ENCODE data around the gene LRMDA. TPM values are rescaled to one million over a fixed set of nuclear protein-coding genes. Genes with fewer than 3 reads are reported as not detected.

The LRMDA gene
- total and polyA plus RNA-seq, 10 of the 15 experiments (the other 5 are each of a cell fraction or from before 2014, with no cell fraction given) = 0.07 to 0.54 (median 0.29) TPM; not detected in 4

DNA sequence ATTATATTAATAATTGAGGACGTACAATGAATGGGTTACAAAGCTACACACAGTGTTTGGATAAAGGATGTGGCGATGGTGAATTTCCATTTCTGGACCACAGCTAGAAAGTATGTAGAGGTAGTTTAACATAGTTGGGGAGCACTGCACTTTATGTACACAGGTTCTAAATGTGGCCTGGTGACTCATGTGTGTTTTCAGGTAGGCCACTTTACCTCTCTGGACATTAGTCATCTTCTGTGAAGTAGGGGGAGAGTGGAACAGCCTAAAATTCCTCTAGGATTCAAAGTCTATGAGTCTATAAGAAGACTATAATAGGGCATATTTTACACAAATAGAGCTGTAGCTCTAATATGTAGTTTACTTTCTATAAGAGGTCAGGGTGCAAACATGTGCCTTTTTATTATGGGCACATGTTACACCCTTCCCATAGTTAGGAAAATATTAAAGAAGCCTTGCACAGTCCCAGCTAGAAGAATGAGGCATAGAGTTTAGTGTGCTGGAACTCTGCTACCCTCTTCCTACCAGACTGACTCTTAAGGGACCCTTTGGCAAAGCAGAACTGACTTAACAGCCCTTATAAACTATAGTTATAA lies 594.9 kb downstream of the LRMDA start:
- CTCF ChIA-PET = interaction anchor here (1.1 to 3.3 kb wide), 4 partner anchors 10 to 277 kb away, joined by 3 to 15 read pairs (median 6); no protein-coding TSS in a partner anchor
- Histone ChIP-seq H4K20me1 (ENCODE audit: control insufficient read depth, insufficient read depth) (no peaks in the 10 kb centered on the region), H3K9me3 (replicated peaks; ENCODE audit: control insufficient read depth, insufficient read depth, low read length) (no peaks in the 10 kb centered on the region), H3K27ac (ENCODE audit: control insufficient read depth, insufficient read depth) (no peak overlapping the region), H2AFZ (ENCODE audit: control insufficient read depth, low read depth, low read length) (no peak overlapping the region), H3K4me3 (no peak overlapping the region), H3K36me3 (ENCODE audit: control insufficient read depth in 2 of 2, insufficient read depth in 2 of 2, low read length in 1 of 2) (no peaks in the 10 kb centered on the region), H3K79me2 (ENCODE audit: control insufficient read depth, insufficient read depth, low read length) (no peaks in the 10 kb centered on the region), H3K9ac (ENCODE audit: control insufficient read depth, insufficient read depth, low read length) (no peak overlapping the region), H3K4me2 (ENCODE audit: control insufficient read depth, insufficient read depth) (no peak overlapping the region), H3K27me3 (replicated peaks in 1 of 2; ENCODE audit: control insufficient read depth in 2 of 2, insufficient read depth in 2 of 2, low read length in 1 of 2) (no peaks in the 10 kb centered on the region; a peak in 1 of 4 replicates), H3K4me1 (ENCODE audit: control insufficient read depth, insufficient read depth, low read length) (no peaks in the 10 kb centered on the region)
- no TSS peak for BruUV-seq (replicated peaks)
- POLR2A ChIA-PET = no interaction called here
- DNase-seq (ENCODE audit: low read depth, low spot score) (no peak), ATAC-seq (no peak), FAIRE-seq (no peak)
- RAD21 ChIA-PET (ENCODE audit: unreplicated experiment) = interaction anchor here (0.5 to 2.2 kb wide), 2 partner anchors 10 to 57 kb away, joined by 3 to 7 read pairs; no protein-coding TSS in a partner anchor
- TF ChIP-seq NFYA (IDR thresholded peaks at IDR 0.05; ENCODE audit: borderline replicate concordance, low read depth, low read length) (no peak), EGR1 (IDR thresholded peaks at IDR 0.05; ENCODE audit: borderline replicate concordance in 1 of 2, low read depth in 2 of 2, low read length in 2 of 2) (no peak), ETV6 (conservative IDR thresholded peaks at IDR 0.05 in 1 of 2, IDR thresholded peaks at IDR 0.05 in 1 of 2; ENCODE audit: borderline replicate concordance in 1 of 2, low read depth in 1 of 2) (no peak), ZNF274 (IDR thresholded peaks at IDR 0.05; ENCODE audit: insufficient read depth, insufficient read length) (no peak), SMARCA5 (IDR thresholded peaks at IDR 0.05) (no peak)
- TF ChIP-seq, protein P1, sequence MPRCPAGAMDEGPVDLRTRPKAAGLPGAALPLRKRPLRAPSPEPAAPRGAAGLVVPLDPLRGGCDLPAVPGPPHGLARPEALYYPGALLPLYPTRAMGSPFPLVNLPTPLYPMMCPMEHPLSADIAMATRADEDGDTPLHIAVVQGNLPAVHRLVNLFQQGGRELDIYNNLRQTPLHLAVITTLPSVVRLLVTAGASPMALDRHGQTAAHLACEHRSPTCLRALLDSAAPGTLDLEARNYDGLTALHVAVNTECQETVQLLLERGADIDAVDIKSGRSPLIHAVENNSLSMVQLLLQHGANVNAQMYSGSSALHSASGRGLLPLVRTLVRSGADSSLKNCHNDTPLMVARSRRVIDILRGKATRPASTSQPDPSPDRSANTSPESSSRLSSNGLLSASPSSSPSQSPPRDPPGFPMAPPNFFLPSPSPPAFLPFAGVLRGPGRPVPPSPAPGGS (IDR thresholded peaks at IDR 0.05; ENCODE audit: borderline replicate concordance, insufficient read depth, low read depth, low read length, poor library complexity, severe bottlenecking) = no peak
- TF ChIP-seq, protein P2, sequence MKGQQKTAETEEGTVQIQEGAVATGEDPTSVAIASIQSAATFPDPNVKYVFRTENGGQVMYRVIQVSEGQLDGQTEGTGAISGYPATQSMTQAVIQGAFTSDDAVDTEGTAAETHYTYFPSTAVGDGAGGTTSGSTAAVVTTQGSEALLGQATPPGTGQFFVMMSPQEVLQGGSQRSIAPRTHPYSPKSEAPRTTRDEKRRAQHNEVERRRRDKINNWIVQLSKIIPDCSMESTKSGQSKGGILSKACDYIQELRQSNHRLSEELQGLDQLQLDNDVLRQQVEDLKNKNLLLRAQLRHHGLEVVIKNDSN (IDR thresholded peaks at IDR 0.05; ENCODE audit: borderline replicate concordance, extremely low read length, insufficient read depth, low read depth, low read length) = no peak
- 41% methylated on average over 2 of the region's 2 CpGs for WGBS (ENCODE audit: insufficient coverage, insufficient replicate concordance, low lambda C conversion rate, missing lambda C conversion rate)
- in situ Hi-C loops (cut with MboI) (loop anchor here (25.0 kb wide), 1 partner anchor 639 kb away; no protein-coding TSS in a partner anchor), intact Hi-C loops (cut with micrococcal nuclease; ENCODE audit: unreplicated experiment) (loop anchor here (10.0 kb wide), 1 partner anchor 61 kb away; no protein-coding TSS in a partner anchor)
- SMC1A ChIA-PET (ENCODE audit: uncharacterized antibody, unreplicated experiment) = interaction anchor here (1.1 to 1.5 kb wide), 4 partner anchors 29 to 525 kb away, joined by 3 to 4 read pairs (median 4); no protein-coding TSS in a partner anchor

All from GM12878 (cell line).